K562 (cell line): ENCODE results near the gene TMEM204. TPM values are rescaled to one million over a fixed set of nuclear protein-coding genes. Genes with fewer than 3 reads are reported as not detected.
A peak's percentile ranks its signal among the peaks of the same experiment; 100 is the strongest.

Experiments
- ATAC-seq: fragments of 200-7000 bp; cut with Tn5 transposase; 3 replicates; pipeline ENCODE4 v1.9.1; 2020; ENCODE audit warnings: moderate library complexity
- BruUV-seq: library from RNA; stranded (reverse); fragments of 400-500 nt; replicated peaks from 2 replicates; lab custom pipeline; 2021; lab: Mats Ljungman, UMichigan
- CTCF ChIA-PET: fragments of 300-600 bp; formaldehyde crosslinking; extraction: SDS; loops from one replicate; lab custom pipeline; 2021; ENCODE audit warnings: low intra/inter-chr PET ratio; lab: Yijun Ruan, JAX
- POLR2A ChIA-PET: fragments of 300-600, 350-650 bp; sonication (Branson Sonifier 250); formaldehyde crosslinking; extraction: SDS; loops from one replicate; lab custom pipeline; 2021; ENCODE audit warnings: antibody characterized with exemption, inconsistent platforms; lab: Yijun Ruan, JAX
- DNase-seq, 4 experiments: peaks; one replicate each; pipeline versions ENCODE4 v3.0.0 to v3.0.0-alpha.2; 2011 to 2018; ENCODE audit warnings: low spot score in 3 of 4, mixed read lengths in 3 of 4; ENCODE audit errors: extremely low read depth in 1 of 4
- FAIRE-seq: peaks from 2 replicates; lab custom pipeline; 2011; peaks lifted over from hg19 to GRCh38; lab: Jason Lieb, UNC
- H2AFZ ChIP-seq: 2 replicates; pipeline ENCODE4 v1.6.0; 2011; ENCODE audit warnings: low read depth, low read length, control low read depth, inconsistent platforms
- H3K27ac ChIP-seq: fragments of 200-600 bp; 3 replicates; pipeline ENCODE4 v1.8.0; 2011; ENCODE audit warnings: low read depth, mild to moderate bottlenecking, control low read depth, inconsistent platforms, low read length, moderate library complexity, mixed read lengths; ENCODE audit errors: extremely low read depth
- H3K27me3 ChIP-seq, 2 experiments: fragments of 300-600 bp in 1 of 2; 2 replicates in 1 of 2; 3 replicates in 1 of 2; pipeline versions ENCODE4 v1.6.0 to v1.8.0; 2011; ENCODE audit warnings: inconsistent platforms in 2 of 2, low read length in 2 of 2, mild to moderate bottlenecking in 1 of 2, mixed read lengths in 1 of 2, moderate library complexity in 1 of 2; ENCODE audit not compliant: control insufficient read depth in 2 of 2, insufficient read depth in 2 of 2
- H3K36me3 ChIP-seq: fragments of 300-600 bp; 3 replicates; pipeline ENCODE4 v1.8.0; 2011; ENCODE audit warnings: mild to moderate bottlenecking, low read length, inconsistent platforms; ENCODE audit not compliant: control insufficient read depth, insufficient read depth
- H3K4me1 ChIP-seq, 2 experiments: fragments of 200-600 bp in 1 of 2; replicated peaks in 1 of 2; 2 replicates in 1 of 2; 3 replicates in 1 of 2; pipeline versions ENCODE4 v1.5.1 to v1.8.0; 2011; ENCODE audit warnings: inconsistent platforms in 2 of 2, low read length in 2 of 2, mild to moderate bottlenecking in 1 of 2, mixed read lengths in 1 of 2, moderate library complexity in 1 of 2; ENCODE audit not compliant: control insufficient read depth in 2 of 2, insufficient read depth in 2 of 2
- H3K4me2 ChIP-seq: 2 replicates; pipeline ENCODE4 v1.6.1; 2011; ENCODE audit warnings: low read length, control low read depth, inconsistent platforms, mixed read lengths; ENCODE audit not compliant: insufficient read depth
- H3K4me3 ChIP-seq: fragments of 200-600 bp; sonication (generic), shearing (Covaris generic); 2 replicates; pipeline ENCODE4 v1.5.1; 2016; ENCODE audit warnings: control low read depth, inconsistent platforms
- H3K79me2 ChIP-seq: fragments of 200-600 bp; 3 replicates; pipeline ENCODE4 v1.8.0; 2011; ENCODE audit warnings: low read length, inconsistent platforms; ENCODE audit not compliant: control insufficient read depth, insufficient read depth
- H3K9ac ChIP-seq, 2 experiments: 2 replicates each; pipeline versions ENCODE4 v1.6.0 to v1.6.1; 2011; ENCODE audit warnings: low read depth in 2 of 2, low read length in 2 of 2, control low read depth in 1 of 2, inconsistent platforms in 1 of 2, mild to moderate bottlenecking in 1 of 2, mixed read lengths in 1 of 2; ENCODE audit not compliant: insufficient read depth in 1 of 2
- H3K9me1 ChIP-seq: one replicate; pipeline ENCODE4 v1.6.0; 2011; ENCODE audit warnings: inconsistent platforms, mild to moderate bottlenecking, low read length, moderate library complexity; ENCODE audit not compliant: control insufficient read depth, insufficient read depth
- H3K9me3 ChIP-seq: replicated peaks from 2 replicates; pipeline ENCODE4 v1.5.1; 2011; ENCODE audit warnings: low read depth, low read length, inconsistent platforms; ENCODE audit not compliant: control insufficient read depth, insufficient read depth
- H4K20me1 ChIP-seq: replicated peaks from 2 replicates; pipeline ENCODE4 v1.6.1; 2011; ENCODE audit warnings: low read length, inconsistent platforms, mixed read lengths; ENCODE audit not compliant: control insufficient read depth, insufficient read depth
- BRF1 ChIP-seq: IDR thresholded peaks from 3 replicates; pipeline ENCODE4 v1.6.1; 2011; ENCODE audit warnings: borderline replicate concordance, mild to moderate bottlenecking; ENCODE audit not compliant: insufficient read length; ENCODE audit errors: extremely low read depth
- CHD4 ChIP-seq: fragments of 200-600 bp; sonication (generic); IDR thresholded peaks from 3 replicates; pipeline ENCODE4 v1.6.1; 2012; ENCODE audit warnings: low read depth, mild to moderate bottlenecking, mixed read lengths, low read length, inconsistent platforms; ENCODE audit not compliant: insufficient read depth, insufficient replicate concordance, poor library complexity, severe bottlenecking
- CXXC5 ChIP-seq: fragments of 250-450 bp; sonication (Bioruptor Pico); IDR thresholded peaks from 2 replicates; pipeline ENCODE4 v1.8.0; 2022; ENCODE audit warnings: inconsistent platforms, mild to moderate bottlenecking, moderate library complexity
- LARP7 ChIP-seq: fragments of 450-650 bp; IDR thresholded peaks from 2 replicates; pipeline ENCODE4 v1.6.1; 2016
- POLR2A ChIP-seq: fragments of 450-650 bp; conservative IDR thresholded peaks from 2 replicates; pipeline ENCODE4 v1.6.1; 2016
- RNF2 ChIP-seq: sonication (generic); IDR thresholded peaks from 2 replicates; pipeline ENCODE4 v1.6.1; 2016
- SUPT5H ChIP-seq: fragments of 450-650 bp; IDR thresholded peaks from 2 replicates; pipeline ENCODE4 v1.6.1; 2016
- ZBTB33 ChIP-seq: sonication (generic); formaldehyde crosslinking; IDR thresholded peaks from 2 replicates; pipeline ENCODE4 v1.8.1; 2023; ENCODE audit warnings: mild to moderate bottlenecking, missing genetic modification reagents
- ZEB2 ChIP-seq: fragments of 450-650 bp; IDR thresholded peaks from 2 replicates; pipeline ENCODE4 v1.6.1; 2016
- WGBS: fragments of 100-300 bp; shearing (Covaris generic); methylation state at CpG from one replicate; pipeline ENCODE4 v1.1.6; 2016; ENCODE audit warnings: low coverage, mixed read lengths; ENCODE audit not compliant: insufficient coverage; ENCODE audit errors: missing lambda C conversion rate; 5-methylcytosine and 5-hydroxymethylcytosine counted together
- in situ Hi-C: fragments of 300-500 bp; cut with MboI; formaldehyde crosslinking; loops from 4 replicates; pipeline ENCODE4 v1.15.0; 2018; ENCODE audit warnings: inconsistent platforms, mixed read lengths
- intact Hi-C: fragments of 100-400 bp; cut with micrococcal nuclease; formaldehyde crosslinking; loops from 2 replicates; pipeline ENCODE4 v1.14.2; 2022
- polyA plus RNA-seq, 8 experiments: library from polyadenylated mRNA; depleted of rRNA in 4 of 8; stranded (reverse) in 5 of 8; unstranded in 3 of 8; fragments of >200 nt; fragmentation: Nextera tagmentation in 2 of 8; fragmentation: Illumina TruSeq in 1 of 8; extraction: Ambion mirVana in 2 of 8; extraction: Trizol in 1 of 8; gene quantifications; 2 replicates each; pipeline versions ENCODE4 v1.2.1 to v1.2.3, GENCODE V29; 2011 to 2014; ENCODE audit warnings: inconsistent platforms in 1 of 8, missing spikeins in 1 of 8
- total RNA-seq, 7 experiments: library from RNA; depleted of rRNA in 6 of 7; stranded (reverse); fragments of >200 nt in 6 of 7; fragmentation: Illumina TruSeq in 2 of 7; extraction: Trizol in 2 of 7; gene quantifications; 2 replicates each; pipeline versions ENCODE4 v1.2.1 to v1.2.3, GENCODE V29; 2011 to 2021; ENCODE audit warnings: low replicate concordance in 1 of 7
- TF ChIP-seq, protein P1 (sequence below), 2 experiments: fragments of 450-650 bp in 1 of 2; sonication (generic) in 1 of 2; formaldehyde crosslinking; conservative IDR thresholded peaks; 2 replicates each; pipeline versions ENCODE4 v1.4.0 to v1.8.1; 2020 to 2022; ENCODE audit warnings: mild to moderate bottlenecking in 1 of 2, missing genetic modification reagents in 1 of 2
- TF ChIP-seq, protein P2 (sequence below): fragments of 250-450 bp; sonication (Bioruptor Pico); IDR thresholded peaks from 2 replicates; pipeline ENCODE4 v1.5.1; 2021; ENCODE audit warnings: mild to moderate bottlenecking
- TF ChIP-seq, protein P3 (sequence below): IDR thresholded peaks from 2 replicates; pipeline ENCODE4 v1.6.1; 2012; ENCODE audit warnings: low read depth, low read length, improper control_type of control experiment, borderline replicate concordance
- TF ChIP-seq, protein P4 (sequence below), 2 experiments: IDR thresholded peaks; 2 replicates each; pipeline ENCODE4 v1.6.1; 2011; ENCODE audit warnings: borderline replicate concordance in 1 of 2, control low read depth in 1 of 2, low read depth in 1 of 2, low read length in 1 of 2, mild to moderate bottlenecking in 1 of 2, mixed read lengths in 1 of 2, moderate library complexity in 1 of 2; ENCODE audit not compliant: insufficient read depth in 1 of 2, insufficient read length in 1 of 2, poor library complexity in 1 of 2, severe bottlenecking in 1 of 2; ENCODE audit errors: extremely low read depth in 1 of 2

The TMEM204 gene
- total and polyA plus RNA-seq, 9 of the 15 experiments (the other 6 are each of a cell fraction or from before 2014, with no cell fraction given), result 0.04 to 0.18 TPM; not detected in 7

DNA sequence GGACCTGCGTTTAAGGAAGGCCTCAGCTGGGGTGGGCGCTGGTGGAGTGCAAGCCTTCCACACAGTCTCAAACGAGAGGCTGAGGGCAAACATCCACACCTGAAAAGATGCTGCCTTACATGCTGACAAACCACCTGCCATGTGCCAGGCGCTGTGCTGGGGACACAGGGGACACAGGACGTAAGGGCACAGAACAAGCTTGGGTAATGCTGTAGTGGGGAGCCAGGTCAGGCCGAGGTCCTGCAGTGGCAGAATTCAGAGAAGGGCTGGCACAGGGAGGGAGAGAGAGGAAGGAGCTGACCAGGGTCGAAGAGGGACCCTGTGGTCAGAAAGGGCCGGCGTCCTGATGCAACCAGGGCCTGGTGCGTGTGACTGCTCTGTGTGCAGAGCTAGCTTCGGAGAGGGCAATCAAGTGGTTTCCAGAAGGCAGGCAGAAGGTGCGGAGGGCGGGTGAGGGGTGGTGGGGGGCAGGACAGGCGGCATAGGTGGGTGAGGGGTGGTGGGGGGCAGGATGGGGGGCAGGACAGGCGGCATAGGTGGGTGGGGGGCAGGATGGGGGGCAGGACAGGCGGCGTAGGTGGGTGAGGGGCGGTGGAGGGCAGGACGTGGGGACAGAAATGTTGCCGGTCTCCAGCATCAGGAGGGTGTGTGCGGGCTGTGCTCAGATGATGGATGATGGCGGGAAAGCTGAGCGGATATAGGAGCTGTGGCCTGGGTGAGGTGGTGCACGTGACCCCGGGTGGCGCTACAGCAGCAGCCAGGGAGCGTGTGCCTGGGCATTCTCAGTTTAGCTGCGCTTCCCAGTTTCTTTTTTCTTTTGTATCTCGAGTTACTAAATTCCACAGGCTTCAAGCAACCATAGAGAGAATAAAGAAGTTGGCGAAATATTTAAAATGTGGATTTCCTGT lies 21.6 kb upstream of the TMEM204 start:
- in situ Hi-C loops (no loop called here), intact Hi-C loops (no loop called here)
- Histone ChIP-seq H3K36me3 (peaks cover 30% of the 10 kb centered on the region; the same call in 1 of the 3 replicates), H3K4me2 (no peak overlapping the region), H3K4me3 (no peak overlapping the region), H3K9ac (no peak overlapping the region), H3K79me2 (no peaks in the 10 kb centered on the region), H3K27me3 (no peaks in the 10 kb centered on the region), H2AFZ (no peak overlapping the region), H3K9me1 (no peaks in the 10 kb centered on the region), H3K4me1 (peaks cover 0 to 31% of the 10 kb centered on the region in 2 experiments; a peak in 2 of 5 replicates), H3K27ac (no peak overlapping the region), H3K9me3 (no peaks in the 10 kb centered on the region; the same call in 1 of the 2 replicates), H4K20me1 (no peaks in the 10 kb centered on the region)
- 77% methylated on average over 21 of the region's 30 CpGs for WGBS
- no TSS peak for BruUV-seq
- ChIA-PET CTCF (no interaction called here), POLR2A (interaction anchor here (0.6 to 1.3 kb wide), 6 partner anchors 9 to 91 kb away, joined by 3 to 5 read pairs (median 4); partner anchors contain the start of gene UQCC4)
- DNase-seq, result no peak
- no peak for ATAC-seq
- no peak for FAIRE-seq
- TF ChIP-seq ZBTB33 (CRISPR knock-in tag), result 0 out of 2 replicates have a peak, but pooled peaks have one; percentile 41
- TF ChIP-seq, protein P1, sequence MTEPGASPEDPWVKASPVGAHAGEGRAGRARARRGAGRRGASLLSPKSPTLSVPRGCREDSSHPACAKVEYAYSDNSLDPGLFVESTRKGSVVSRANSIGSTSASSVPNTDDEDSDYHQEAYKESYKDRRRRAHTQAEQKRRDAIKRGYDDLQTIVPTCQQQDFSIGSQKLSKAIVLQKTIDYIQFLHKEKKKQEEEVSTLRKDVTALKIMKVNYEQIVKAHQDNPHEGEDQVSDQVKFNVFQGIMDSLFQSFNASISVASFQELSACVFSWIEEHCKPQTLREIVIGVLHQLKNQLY (CRISPR knock-in tag; conservative IDR thresholded peaks at IDR 0.05), result no peak
- TF ChIP-seq, protein P2, sequence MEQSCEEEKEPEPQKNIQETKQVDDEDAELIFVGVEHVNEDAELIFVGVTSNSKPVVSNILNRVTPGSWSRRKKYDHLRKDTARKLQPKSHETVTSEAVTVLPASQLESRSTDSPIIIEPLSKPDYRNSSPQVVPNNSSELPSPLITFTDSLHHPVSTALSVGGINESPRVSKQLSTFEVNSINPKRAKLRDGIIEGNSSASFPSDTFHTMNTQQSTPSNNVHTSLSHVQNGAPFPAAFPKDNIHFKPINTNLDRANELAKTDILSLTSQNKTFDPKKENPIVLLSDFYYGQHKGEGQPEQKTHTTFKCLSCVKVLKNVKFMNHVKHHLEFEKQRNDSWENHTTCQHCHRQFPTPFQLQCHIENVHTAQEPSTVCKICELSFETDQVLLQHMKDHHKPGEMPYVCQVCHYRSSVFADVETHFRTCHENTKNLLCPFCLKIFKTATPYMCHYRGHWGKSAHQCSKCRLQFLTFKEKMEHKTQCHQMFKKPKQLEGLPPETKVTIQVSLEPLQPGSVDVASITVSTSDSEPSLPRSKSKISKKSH (CRISPR knock-in tag), result no peak
- no peak for TF ChIP-seq BRF1
- no peak for TF ChIP-seq RNF2
- TF ChIP-seq, protein P3, sequence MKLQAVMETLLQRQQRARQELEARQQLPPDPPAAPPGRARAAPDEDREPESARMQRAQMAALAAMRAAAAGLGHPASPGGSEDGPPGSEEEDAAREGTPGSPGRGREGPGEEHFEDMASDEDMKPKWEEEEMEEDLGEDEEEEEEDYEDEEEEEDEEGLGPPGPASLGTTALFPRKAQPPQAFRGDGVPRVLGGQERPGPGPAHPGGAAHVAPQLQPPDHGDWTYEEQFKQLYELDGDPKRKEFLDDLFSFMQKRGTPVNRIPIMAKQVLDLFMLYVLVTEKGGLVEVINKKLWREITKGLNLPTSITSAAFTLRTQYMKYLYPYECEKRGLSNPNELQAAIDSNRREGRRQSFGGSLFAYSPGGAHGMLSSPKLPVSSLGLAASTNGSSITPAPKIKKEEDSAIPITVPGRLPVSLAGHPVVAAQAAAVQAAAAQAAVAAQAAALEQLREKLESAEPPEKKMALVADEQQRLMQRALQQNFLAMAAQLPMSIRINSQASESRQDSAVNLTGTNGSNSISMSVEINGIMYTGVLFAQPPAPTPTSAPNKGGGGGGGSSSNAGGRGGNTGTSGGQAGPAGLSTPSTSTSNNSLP, result no peak
- no peak for TF ChIP-seq CXXC5 (CRISPR knock-in tag)
- TF ChIP-seq CHD4, result no peak
- TF ChIP-seq, protein P4, sequence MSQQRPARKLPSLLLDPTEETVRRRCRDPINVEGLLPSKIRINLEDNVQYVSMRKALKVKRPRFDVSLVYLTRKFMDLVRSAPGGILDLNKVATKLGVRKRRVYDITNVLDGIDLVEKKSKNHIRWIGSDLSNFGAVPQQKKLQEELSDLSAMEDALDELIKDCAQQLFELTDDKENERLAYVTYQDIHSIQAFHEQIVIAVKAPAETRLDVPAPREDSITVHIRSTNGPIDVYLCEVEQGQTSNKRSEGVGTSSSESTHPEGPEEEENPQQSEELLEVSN (IDR thresholded peaks at IDR 0.05; ENCODE audit: borderline replicate concordance in 1 of 2, extremely low read depth in 1 of 2, insufficient read depth in 1 of 2, insufficient read length in 1 of 2, low read depth in 1 of 2, low read length in 1 of 2, poor library complexity in 1 of 2, severe bottlenecking in 1 of 2), result peak in 1 of 2 experiments; percentile 45
- TF ChIP-seq ZEB2, result no peak
- TF ChIP-seq POLR2A, result peak; percentile 53
- no peak for TF ChIP-seq LARP7
- peak; percentile 63 for TF ChIP-seq SUPT5H
